Astrocyte of the spinal cord (primary cell): ENCODE results near the gene GNG3.

Experiments
- DNase-seq: peaks from one replicate; pipeline ENCODE4 v3.0.0; 2011; ENCODE audit warnings: low read depth, low spot score
- H3K4me3 ChIP-seq: 2 replicates; pipeline ENCODE4 v1.5.1; 2011; ENCODE audit warnings: low read depth, mild to moderate bottlenecking, low read length, moderate library complexity
- CTCF ChIP-seq: IDR thresholded peaks from 2 replicates; pipeline ENCODE4 v1.5.1; 2012; ENCODE audit warnings: low read depth, mild to moderate bottlenecking, low read length, inconsistent platforms
- in situ Hi-C: cut with HindIII; loops from 2 replicates; pipeline ENCODE4 v1.10.0; 2017; ENCODE audit warnings: low sequenced_read_pairs

The GNG3 gene

DNA sequence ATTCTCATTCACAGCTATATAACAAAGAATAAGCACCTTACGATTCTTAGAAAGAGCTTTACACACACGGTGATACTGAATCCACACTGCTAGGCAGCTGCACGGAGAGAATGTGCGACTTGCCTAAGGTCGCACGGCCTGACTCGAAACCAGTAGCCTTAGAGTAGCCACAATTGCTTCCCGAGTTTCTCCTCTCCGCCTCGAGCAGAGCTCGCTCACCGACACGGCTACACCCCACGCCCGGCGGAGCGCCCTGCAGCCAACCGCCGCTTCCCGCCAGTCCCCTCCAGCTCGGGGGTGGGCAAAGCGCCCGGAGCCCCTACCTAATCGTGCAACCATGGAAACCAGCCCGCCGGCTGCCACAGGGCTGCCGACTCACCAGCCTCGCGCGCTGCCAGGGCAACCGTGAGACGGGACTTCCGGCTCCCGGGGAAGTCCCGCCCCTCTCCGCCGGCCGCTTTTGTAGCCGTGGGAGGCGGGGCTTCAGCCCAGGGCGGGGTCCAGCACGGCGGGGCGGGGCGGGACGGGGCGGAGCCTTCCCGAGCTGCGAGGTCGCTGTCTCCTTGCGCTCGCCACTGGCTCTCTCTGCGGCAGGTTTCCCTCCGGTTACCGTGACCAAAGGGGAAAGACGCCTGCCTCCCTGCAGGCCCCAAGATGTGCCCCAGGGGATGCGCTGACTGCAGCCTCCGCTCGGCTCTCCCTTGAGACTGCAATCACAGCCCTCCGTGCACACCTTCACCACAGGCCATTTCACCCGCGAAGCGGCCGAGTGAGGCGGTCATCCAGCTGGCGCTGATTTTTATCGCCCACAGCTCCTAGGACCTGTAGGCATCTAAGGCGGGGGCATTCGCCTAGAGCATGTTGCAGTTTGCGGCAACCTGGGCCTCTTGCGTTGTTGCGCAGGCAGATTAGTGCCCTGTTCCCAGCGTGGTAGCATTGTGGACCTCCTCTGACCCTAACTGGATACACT lies 1.3 kb upstream of the GNG3 start:
- peak; percentile 97 for DNase-seq
- peak overlapping the region; percentile 71 for H3K4me3 ChIP-seq
- TF ChIP-seq CTCF = no peak
- in situ Hi-C loops = no loop called here

DNA sequence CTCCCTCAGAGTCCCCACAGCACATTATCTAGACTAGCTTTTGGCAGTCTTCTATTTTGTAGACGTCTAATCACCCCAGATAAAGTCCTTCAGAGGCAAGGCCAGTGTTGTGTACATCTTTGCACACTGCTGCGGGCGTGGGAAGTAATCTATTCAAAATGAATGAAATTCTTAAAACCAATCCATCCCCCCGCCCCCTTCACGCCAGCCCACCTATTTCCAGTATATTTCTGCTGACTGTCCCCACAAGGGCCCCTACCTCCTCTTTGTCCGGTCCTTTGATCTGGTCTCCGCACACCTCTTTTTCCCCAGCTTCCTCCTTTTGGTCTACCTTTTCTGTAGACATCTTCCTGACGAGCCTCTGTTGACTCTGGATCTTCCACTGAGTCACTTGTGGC lies 627 bp upstream of the GNG3 start:
- no peak overlapping the region for H3K4me3 ChIP-seq
- no peak for TF ChIP-seq CTCF
- in situ Hi-C loops = no loop called here
- no peak for DNase-seq

GRCh38 chr11:62708392-62708791 lies 916 bp downstream of the GNG3 start:
- in situ Hi-C loops = no loop called here
- H3K4me3 ChIP-seq = no peak overlapping the region
- DNase-seq = no peak
- TF ChIP-seq CTCF = no peak

DNA sequence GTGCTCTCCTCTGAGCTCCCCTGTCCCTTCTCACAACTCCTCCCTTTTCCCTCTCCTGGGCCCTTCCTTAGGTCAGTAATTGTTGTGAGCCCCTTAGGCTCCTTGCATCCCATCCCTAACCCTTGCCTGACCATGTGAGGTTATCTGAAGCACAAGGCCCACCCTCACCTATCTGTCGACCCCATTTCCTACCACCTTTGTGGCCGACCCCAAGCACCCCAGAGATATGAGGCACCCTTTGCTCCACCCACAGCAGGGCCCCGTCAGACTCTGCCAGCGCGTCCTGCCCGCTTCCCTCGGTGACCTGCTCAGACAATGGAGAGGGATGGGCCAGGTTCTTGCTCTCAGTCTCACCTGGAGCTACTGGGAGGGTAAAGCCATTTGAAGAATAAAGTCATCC lies 1.3 kb downstream of the GNG3 start:
- in situ Hi-C loops = no loop called here
- TF ChIP-seq CTCF = no peak
- H3K4me3 ChIP-seq = peak overlapping the region; percentile 54
- DNase-seq = no peak

- peak; percentile 98 for DNase-seq
- TF ChIP-seq CTCF = no peak
- H3K4me3 ChIP-seq = peak overlapping the region; percentile 54
- in situ Hi-C loops = no loop called here
Observed at GRCh38 chr11:62709247-62710000, 1.9 kb downstream of the GNG3 start.

GRCh38 chr11:62710001-62710345 lies 2.5 kb downstream of the GNG3 start:
- in situ Hi-C loops = no loop called here
- no peak for TF ChIP-seq CTCF

More at GRCh38 chr11:62710001-62710345, 2.5 kb downstream of the GNG3 start:
- peak overlapping the region; percentile 54 for H3K4me3 ChIP-seq
- no peak for DNase-seq
